CD1c-positive myeloid dendritic cell (primary cell): Measurements from ENCODE around the gene PTEN.
A peak's percentile ranks its signal among the peaks of the same experiment; 100 is the strongest.

Source experiments
- DNase-seq: peaks from one replicate; pipeline ENCODE4 v3.0.0-alpha.2; 2016; ENCODE audit errors: extremely low spot score

PTEN gene

GRCh38 chr10:87920538-87920937, 57.1 kb downstream of the PTEN start:
- DNase-seq, result no peak

GRCh38 chr10:87921931-87922688, 58.7 kb downstream of the PTEN start:
- no peak for DNase-seq

GRCh38 chr10:87923233-87923632, 59.8 kb downstream of the PTEN start:
- no peak for DNase-seq

- no peak for DNase-seq
Measured at GRCh38 chr10:87925570-87925969, 62.1 kb downstream of the PTEN start.

- DNase-seq, result no peak
Measured at GRCh38 chr10:87927091-87927490, 63.7 kb downstream of the PTEN start.

- DNase-seq, result peak; percentile 26
Measured at GRCh38 chr10:87928996-87929395, 65.6 kb downstream of the PTEN start.

- no peak for DNase-seq
Measured at GRCh38 chr10:87930141-87930540, 66.7 kb downstream of the PTEN start.

GRCh38 chr10:87930934-87931835, 67.8 kb downstream of the PTEN start:
- DNase-seq, result no peak

GRCh38 chr10:87931836-87932230, 68.4 kb downstream of the PTEN start:
- DNase-seq, result no peak

- DNase-seq, result no peak
Measured at GRCh38 chr10:87935290-87936141, 72.1 kb downstream of the PTEN start.

GRCh38 chr10:87940210-87940609, 76.8 kb downstream of the PTEN start:
- no peak for DNase-seq

GRCh38 chr10:87942884-87943527, 79.6 kb downstream of the PTEN start:
- DNase-seq, result no peak

GRCh38 chr10:87945984-87946383, 82.6 kb downstream of the PTEN start:
- DNase-seq, result no peak

- DNase-seq, result no peak
Measured at GRCh38 chr10:87952612-87953011, 89.2 kb downstream of the PTEN start.

GRCh38 chr10:87956055-87956454, 92.6 kb downstream of the PTEN start:
- DNase-seq, result no peak

GRCh38 chr10:87957702-87958101, 94.3 kb downstream of the PTEN start:
- no peak for DNase-seq

- DNase-seq, result no peak
Measured at GRCh38 chr10:87960230-87960629, 96.8 kb downstream of the PTEN start.

- DNase-seq, result no peak
Measured at GRCh38 chr10:87961314-87961713, 97.9 kb downstream of the PTEN start.

- DNase-seq, result no peak
Measured at GRCh38 chr10:87966459-87966858, 103.0 kb downstream of the PTEN start.

GRCh38 chr10:87973635-87974034, 110.2 kb downstream of the PTEN start:
- DNase-seq, result no peak

GRCh38 chr10:87974130-87974529, 110.7 kb downstream of the PTEN start:
- no peak for DNase-seq

GRCh38 chr10:87974769-87975168, 111.3 kb downstream of the PTEN start:
- DNase-seq, result no peak
